Measurements from ENCODE around the gene ASPM. TPM values are rescaled to one million over a fixed set of nuclear protein-coding genes. Genes with fewer than 3 reads are reported as not detected.
"Not testable (repeated sequence)": the region's sequence is repeated elsewhere in the genome, so short reads cannot be mapped to it uniquely, and the experiment has no call there.

The ASPM gene
- total and polyA plus RNA-seq, 2 donors (not counting 1 experiment from before 2014, with no cell fraction given) = 4.4 to 9.7 TPM

- Histone ChIP-seq H3K4me3 (replicated peaks in 1 of 4; ENCODE audit: control extremely low read depth in 1 of 4, insufficient read depth in 1 of 4, low read depth in 3 of 4, low read length in 4 of 4) (no peak overlapping the region), H3K9ac (ENCODE audit: insufficient read depth, low read length) (no peak overlapping the region), H4K20me1 (ENCODE audit: control insufficient read depth, extremely low read depth, insufficient read depth, low read length) (no peaks in the 10 kb centered on the region), H2AFZ (ENCODE audit: low read length) (no peak overlapping the region), H3K36me3 (ENCODE audit: control insufficient read depth, insufficient read depth, low read length) (no peaks in the 10 kb centered on the region), H3K4me2 (ENCODE audit: extremely low read depth, insufficient read depth, low read length) (no peak overlapping the region), H3K27ac (ENCODE audit: insufficient read depth, low read length) (no peak overlapping the region), H3K79me2 (ENCODE audit: control insufficient read depth, insufficient read depth, low read length) (no peaks in the 10 kb centered on the region), H3K4me1 (ENCODE audit: control insufficient read depth, extremely low read depth, insufficient read depth, low read length) (no peaks in the 10 kb centered on the region), H3K9me3 (ENCODE audit: control insufficient read depth, insufficient read depth, low read depth, low read length) (no peaks in the 10 kb centered on the region), H3K27me3 (ENCODE audit: control insufficient read depth, insufficient read depth, low read length) (no peaks in the 10 kb centered on the region)
- DNase-seq (ENCODE audit: low read depth in 2 of 2) = no peak
- no peak for TF ChIP-seq CTCF (conservative IDR thresholded peaks at IDR 0.05 in 1 of 2, IDR thresholded peaks at IDR 0.05 in 1 of 2; ENCODE audit: low read depth in 1 of 2, low read length in 2 of 2)
- no peak for TF ChIP-seq EZH2 (IDR thresholded peaks at IDR 0.05; ENCODE audit: low read length, missing control alignments)
These were observed 44.5 kb downstream of the ASPM start for GRCh38 chr1:197101978-197102377.

- no peak overlapping the region for H3K9ac ChIP-seq (ENCODE audit: insufficient read depth, low read length)
- TF ChIP-seq EZH2 (IDR thresholded peaks at IDR 0.05; ENCODE audit: low read length, missing control alignments) (no peak), CTCF (conservative IDR thresholded peaks at IDR 0.05 in 1 of 2, IDR thresholded peaks at IDR 0.05 in 1 of 2; ENCODE audit: low read depth in 1 of 2, low read length in 2 of 2) (no peak)
- no peaks in the 10 kb centered on the region for H3K36me3 ChIP-seq (ENCODE audit: control insufficient read depth, insufficient read depth, low read length)
- no peak overlapping the region for H3K4me2 ChIP-seq (ENCODE audit: extremely low read depth, insufficient read depth, low read length)
- peak overlapping the region; percentile 9 for H2AFZ ChIP-seq (ENCODE audit: low read length)
- DNase-seq (ENCODE audit: low read depth in 2 of 2) = no peak
- no peaks in the 10 kb centered on the region for H3K27me3 ChIP-seq (ENCODE audit: control insufficient read depth, insufficient read depth, low read length)
- H4K20me1 ChIP-seq (ENCODE audit: control insufficient read depth, extremely low read depth, insufficient read depth, low read length) = no peaks in the 10 kb centered on the region
- no peaks in the 10 kb centered on the region for H3K79me2 ChIP-seq (ENCODE audit: control insufficient read depth, insufficient read depth, low read length)
- H3K9me3 ChIP-seq (ENCODE audit: control insufficient read depth, insufficient read depth, low read depth, low read length) = no peaks in the 10 kb centered on the region
- no peak overlapping the region for H3K27ac ChIP-seq (ENCODE audit: insufficient read depth, low read length)
- H3K4me1 ChIP-seq (ENCODE audit: control insufficient read depth, extremely low read depth, insufficient read depth, low read length) = no peaks in the 10 kb centered on the region
- no peak overlapping the region for H3K4me3 ChIP-seq (replicated peaks in 1 of 4; ENCODE audit: control extremely low read depth in 1 of 4, insufficient read depth in 1 of 4, low read depth in 3 of 4, low read length in 4 of 4)
These were observed 45.8 kb downstream of the ASPM start for GRCh38 chr1:197100677-197101076.

GRCh38 chr1:197099444-197099843 is 47.0 kb downstream of the ASPM start:
- TF ChIP-seq EZH2 (IDR thresholded peaks at IDR 0.05; ENCODE audit: low read length, missing control alignments) = no peak
- TF ChIP-seq CTCF (conservative IDR thresholded peaks at IDR 0.05 in 1 of 2, IDR thresholded peaks at IDR 0.05 in 1 of 2; ENCODE audit: low read depth in 1 of 2, low read length in 2 of 2) = no peak
- Histone ChIP-seq H3K9ac (ENCODE audit: insufficient read depth, low read length) (no peak overlapping the region), H3K4me3 (replicated peaks in 1 of 4; ENCODE audit: control extremely low read depth in 1 of 4, insufficient read depth in 1 of 4, low read depth in 3 of 4, low read length in 4 of 4) (no peak overlapping the region), H3K4me2 (ENCODE audit: extremely low read depth, insufficient read depth, low read length) (no peak overlapping the region), H3K79me2 (ENCODE audit: control insufficient read depth, insufficient read depth, low read length) (no peaks in the 10 kb centered on the region), H2AFZ (ENCODE audit: low read length) (peak overlapping the region; percentile 6), H4K20me1 (ENCODE audit: control insufficient read depth, extremely low read depth, insufficient read depth, low read length) (no peaks in the 10 kb centered on the region), H3K27ac (ENCODE audit: insufficient read depth, low read length) (no peak overlapping the region), H3K36me3 (ENCODE audit: control insufficient read depth, insufficient read depth, low read length) (no peaks in the 10 kb centered on the region), H3K4me1 (ENCODE audit: control insufficient read depth, extremely low read depth, insufficient read depth, low read length) (no peaks in the 10 kb centered on the region), H3K27me3 (ENCODE audit: control insufficient read depth, insufficient read depth, low read length) (no peaks in the 10 kb centered on the region), H3K9me3 (ENCODE audit: control insufficient read depth, insufficient read depth, low read depth, low read length) (no peaks in the 10 kb centered on the region)
- no peak for DNase-seq (ENCODE audit: low read depth in 2 of 2)

- H3K4me2 ChIP-seq (ENCODE audit: extremely low read depth, insufficient read depth, low read length); H3K36me3 ChIP-seq (ENCODE audit: control insufficient read depth, insufficient read depth, low read length); H3K4me1 ChIP-seq (ENCODE audit: control insufficient read depth, extremely low read depth, insufficient read depth, low read length); H2AFZ ChIP-seq (ENCODE audit: low read length); H3K79me2 ChIP-seq (ENCODE audit: control insufficient read depth, insufficient read depth, low read length); H3K4me3 ChIP-seq (replicated peaks in 1 of 4; ENCODE audit: control extremely low read depth in 1 of 4, insufficient read depth in 1 of 4, low read depth in 3 of 4, low read length in 4 of 4); H4K20me1 ChIP-seq (ENCODE audit: control insufficient read depth, extremely low read depth, insufficient read depth, low read length); H3K9me3 ChIP-seq (ENCODE audit: control insufficient read depth, insufficient read depth, low read depth, low read length); H3K27me3 ChIP-seq (ENCODE audit: control insufficient read depth, insufficient read depth, low read length); H3K9ac ChIP-seq (ENCODE audit: insufficient read depth, low read length); H3K27ac ChIP-seq (ENCODE audit: insufficient read depth, low read length); DNase-seq (ENCODE audit: low read depth in 2 of 2): not testable (repeated sequence)
These were observed 49.5 kb downstream of the ASPM start for GRCh38 chr1:197096971-197097370.

Data from fibroblast of lung (primary cell).